Measurements from ENCODE around the gene PCDH20. TPM values are rescaled to one million over a fixed set of nuclear protein-coding genes. Genes with fewer than 3 reads are reported as not detected.

Gene PCDH20, protein sequence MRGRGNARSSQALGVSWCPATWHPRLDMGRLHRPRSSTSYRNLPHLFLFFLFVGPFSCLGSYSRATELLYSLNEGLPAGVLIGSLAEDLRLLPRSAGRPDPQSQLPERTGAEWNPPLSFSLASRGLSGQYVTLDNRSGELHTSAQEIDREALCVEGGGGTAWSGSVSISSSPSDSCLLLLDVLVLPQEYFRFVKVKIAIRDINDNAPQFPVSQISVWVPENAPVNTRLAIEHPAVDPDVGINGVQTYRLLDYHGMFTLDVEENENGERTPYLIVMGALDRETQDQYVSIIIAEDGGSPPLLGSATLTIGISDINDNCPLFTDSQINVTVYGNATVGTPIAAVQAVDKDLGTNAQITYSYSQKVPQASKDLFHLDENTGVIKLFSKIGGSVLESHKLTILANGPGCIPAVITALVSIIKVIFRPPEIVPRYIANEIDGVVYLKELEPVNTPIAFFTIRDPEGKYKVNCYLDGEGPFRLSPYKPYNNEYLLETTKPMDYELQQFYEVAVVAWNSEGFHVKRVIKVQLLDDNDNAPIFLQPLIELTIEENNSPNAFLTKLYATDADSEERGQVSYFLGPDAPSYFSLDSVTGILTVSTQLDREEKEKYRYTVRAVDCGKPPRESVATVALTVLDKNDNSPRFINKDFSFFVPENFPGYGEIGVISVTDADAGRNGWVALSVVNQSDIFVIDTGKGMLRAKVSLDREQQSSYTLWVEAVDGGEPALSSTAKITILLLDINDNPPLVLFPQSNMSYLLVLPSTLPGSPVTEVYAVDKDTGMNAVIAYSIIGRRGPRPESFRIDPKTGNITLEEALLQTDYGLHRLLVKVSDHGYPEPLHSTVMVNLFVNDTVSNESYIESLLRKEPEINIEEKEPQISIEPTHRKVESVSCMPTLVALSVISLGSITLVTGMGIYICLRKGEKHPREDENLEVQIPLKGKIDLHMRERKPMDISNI
- not detected for total RNA-seq

- intact Hi-C loops (cut with micrococcal nuclease) = no loop called here
- H3K4me3 Mint-ChIP-seq = no peak within 1 kb of the TSS
These were observed at the start of gene PCDH20 for GRCh38 chr13:61415749-61416148. Gene PCDH20, minus strand, starts transcription at chr13:61415849. Its CDS starts 691 bp downstream, at chr13:61415158.

DNA sequence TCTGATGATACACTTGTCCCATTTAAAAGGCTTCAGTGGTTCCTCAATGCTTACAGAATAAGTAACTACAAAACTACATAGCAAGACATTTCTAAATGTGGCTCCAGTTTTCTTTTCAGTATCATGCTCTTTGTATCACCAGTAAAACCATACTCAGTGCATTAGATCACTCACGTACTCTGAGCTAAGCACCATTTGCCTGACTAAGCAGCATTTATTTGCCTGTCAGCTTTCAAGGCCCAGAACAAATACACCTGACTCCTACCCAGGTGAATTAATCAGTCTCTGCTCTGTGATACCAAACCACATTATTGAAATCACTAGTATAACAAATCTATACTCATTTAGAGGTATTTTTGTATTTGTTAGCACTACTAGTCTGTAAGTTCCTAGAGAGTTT is 47.4 kb upstream of the PCDH20 start:
- Mint-ChIP-seq H3K27me3 (ENCODE audit: low read depth) (no peaks in the 10 kb centered on the region), H3K4me1 (ENCODE audit: low read depth) (no peaks in the 10 kb centered on the region), H3K9me3 (peaks cover 2% of the 10 kb centered on the region), H3K4me3 (no peak overlapping the region), H3K36me3 (ENCODE audit: low read depth) (no peaks in the 10 kb centered on the region), H3K27ac (no peak overlapping the region)
- DNase-seq = no peak
- intact Hi-C loops (cut with micrococcal nuclease) = no loop called here
- CTCF ChIA-PET = no interaction called here

More at GRCh38 chr13:61415749-61416148, at the start of gene PCDH20:
- CTCF ChIA-PET = no interaction called here
- Mint-ChIP-seq H3K4me1 (ENCODE audit: low read depth) (no peaks in the 10 kb centered on the region), H3K27ac (no peak within 1 kb of the TSS), H3K27me3 (ENCODE audit: low read depth) (peaks cover 42% of the 10 kb centered on the region), H3K36me3 (ENCODE audit: low read depth) (peaks cover 1% of the 10 kb centered on the region), H3K9me3 (no peaks in the 10 kb centered on the region)
- DNase-seq = no peak

- CTCF ChIA-PET = no interaction called here
- no peak for DNase-seq
- no peaks in the 10 kb centered on the region for H3K27me3 Mint-ChIP-seq (ENCODE audit: low read depth)
- intact Hi-C loops (cut with micrococcal nuclease) = loop anchor here (10.0 kb wide), 1 partner anchor 1452 kb away; no protein-coding TSS in a partner anchor
- no peaks in the 10 kb centered on the region for H3K4me1 Mint-ChIP-seq (ENCODE audit: low read depth)
- no peak overlapping the region for H3K27ac Mint-ChIP-seq
- H3K4me3 Mint-ChIP-seq = no peak overlapping the region
- H3K9me3 Mint-ChIP-seq = peaks cover 20% of the 10 kb centered on the region
- no peaks in the 10 kb centered on the region for H3K36me3 Mint-ChIP-seq (ENCODE audit: low read depth)
These were observed 37.5 kb upstream of the PCDH20 start for GRCh38 chr13:61453121-61453520.

- Mint-ChIP-seq H3K27ac (no peak overlapping the region), H3K4me1 (ENCODE audit: low read depth) (no peaks in the 10 kb centered on the region), H3K36me3 (ENCODE audit: low read depth) (no peaks in the 10 kb centered on the region), H3K9me3 (peaks cover 5% of the 10 kb centered on the region), H3K27me3 (ENCODE audit: low read depth) (no peaks in the 10 kb centered on the region), H3K4me3 (no peak overlapping the region)
- DNase-seq = no peak
- intact Hi-C loops (cut with micrococcal nuclease) = no loop called here
- CTCF ChIA-PET = no interaction called here
These were observed 16.4 kb upstream of the PCDH20 start for GRCh38 chr13:61432029-61432428.

GRCh38 chr13:61423915-61424314 is 8.3 kb upstream of the PCDH20 start:
- H3K4me1 Mint-ChIP-seq (ENCODE audit: low read depth) = no peaks in the 10 kb centered on the region
- no peaks in the 10 kb centered on the region for H3K36me3 Mint-ChIP-seq (ENCODE audit: low read depth)
- no peaks in the 10 kb centered on the region for H3K27me3 Mint-ChIP-seq (ENCODE audit: low read depth)
- H3K27ac Mint-ChIP-seq = no peak overlapping the region
- intact Hi-C loops (cut with micrococcal nuclease) = no loop called here
- H3K9me3 Mint-ChIP-seq = no peaks in the 10 kb centered on the region
- no peak overlapping the region for H3K4me3 Mint-ChIP-seq
- no peak for DNase-seq
- CTCF ChIA-PET = no interaction called here

GRCh38 chr13:61417086-61417570 is 1.5 kb upstream of the PCDH20 start:
- CTCF ChIA-PET = no interaction called here
- Mint-ChIP-seq H3K27me3 (ENCODE audit: low read depth) (peaks cover 42% of the 10 kb centered on the region), H3K9me3 (no peaks in the 10 kb centered on the region), H3K4me1 (ENCODE audit: low read depth) (no peaks in the 10 kb centered on the region), H3K27ac (no peak overlapping the region), H3K4me3 (no peak overlapping the region), H3K36me3 (ENCODE audit: low read depth) (peaks cover 1% of the 10 kb centered on the region)
- intact Hi-C loops (cut with micrococcal nuclease) = no loop called here
- DNase-seq = no peak

- Mint-ChIP-seq H3K4me1 (ENCODE audit: low read depth) (no peaks in the 10 kb centered on the region), H3K36me3 (ENCODE audit: low read depth) (peaks cover 1% of the 10 kb centered on the region), H3K27me3 (ENCODE audit: low read depth) (peaks cover 42% of the 10 kb centered on the region), H3K27ac (no peak overlapping the region), H3K4me3 (no peak overlapping the region), H3K9me3 (no peaks in the 10 kb centered on the region)
- CTCF ChIA-PET = no interaction called here
- intact Hi-C loops (cut with micrococcal nuclease) = no loop called here
- no peak for DNase-seq
These were observed 459 bp downstream of the PCDH20 start for GRCh38 chr13:61415058-61415721.

GRCh38 chr13:61414686-61415057 is 977 bp downstream of the PCDH20 start:
- Mint-ChIP-seq H3K4me1 (ENCODE audit: low read depth) (no peaks in the 10 kb centered on the region), H3K36me3 (ENCODE audit: low read depth) (peaks cover 1% of the 10 kb centered on the region), H3K27ac (no peak overlapping the region), H3K27me3 (ENCODE audit: low read depth) (peaks cover 42% of the 10 kb centered on the region), H3K9me3 (no peaks in the 10 kb centered on the region), H3K4me3 (no peak overlapping the region)
- CTCF ChIA-PET = no interaction called here
- intact Hi-C loops (cut with micrococcal nuclease) = loop anchor here (5.0 kb wide), 1 partner anchor 287 kb away; no protein-coding TSS in a partner anchor
- no peak for DNase-seq

- intact Hi-C loops (cut with micrococcal nuclease) = loop anchor here (5.0 kb wide), 1 partner anchor 287 kb away; no protein-coding TSS in a partner anchor
- H3K27ac Mint-ChIP-seq = no peak overlapping the region
- H3K27me3 Mint-ChIP-seq (ENCODE audit: low read depth) = peaks cover 42% of the 10 kb centered on the region
- DNase-seq = no peak
- H3K4me3 Mint-ChIP-seq = no peak overlapping the region
- H3K36me3 Mint-ChIP-seq (ENCODE audit: low read depth) = peaks cover 1% of the 10 kb centered on the region
- H3K9me3 Mint-ChIP-seq = no peaks in the 10 kb centered on the region
- CTCF ChIA-PET = no interaction called here
- no peaks in the 10 kb centered on the region for H3K4me1 Mint-ChIP-seq (ENCODE audit: low read depth)
These were observed 1.8 kb downstream of the PCDH20 start for GRCh38 chr13:61413572-61414535.

GRCh38 chr13:61410669-61411297 is 4.9 kb downstream of the PCDH20 start:
- peaks cover 4% of the 10 kb centered on the region for H3K9me3 Mint-ChIP-seq
- peaks cover 35% of the 10 kb centered on the region for H3K27me3 Mint-ChIP-seq (ENCODE audit: low read depth)
- no peak overlapping the region for H3K4me3 Mint-ChIP-seq
- H3K27ac Mint-ChIP-seq = no peak overlapping the region
- no peak for DNase-seq
- intact Hi-C loops (cut with micrococcal nuclease) = loop anchor here (1.0 to 5.0 kb wide), 3 partner anchors 283 to 961 kb away; no protein-coding TSS in a partner anchor
- CTCF ChIA-PET = no interaction called here
- H3K36me3 Mint-ChIP-seq (ENCODE audit: low read depth) = peaks cover 1% of the 10 kb centered on the region
- no peaks in the 10 kb centered on the region for H3K4me1 Mint-ChIP-seq (ENCODE audit: low read depth)

GRCh38 chr13:61410266-61410665 is 5.4 kb downstream of the PCDH20 start:
- CTCF ChIA-PET = no interaction called here
- intact Hi-C loops (cut with micrococcal nuclease) = loop anchor here (1.0 to 5.0 kb wide), 3 partner anchors 283 to 961 kb away; no protein-coding TSS in a partner anchor
- Mint-ChIP-seq H3K27ac (no peak overlapping the region), H3K27me3 (ENCODE audit: low read depth) (peaks cover 30% of the 10 kb centered on the region), H3K4me1 (ENCODE audit: low read depth) (no peaks in the 10 kb centered on the region), H3K36me3 (ENCODE audit: low read depth) (no peaks in the 10 kb centered on the region), H3K4me3 (no peak overlapping the region), H3K9me3 (peaks cover 4% of the 10 kb centered on the region)
- DNase-seq = no peak
